ENCODE data around the gene WDR83.
A peak's percentile ranks its signal among the peaks of the same experiment; 100 is the strongest.
"Not testable (repeated sequence)": the region's sequence is repeated elsewhere in the genome, so short reads cannot be mapped to it uniquely, and the experiment has no call there.

The WDR83 gene

GRCh38 chr19:12687496-12688196 is 21.0 kb downstream of the WDR83 start, which contains the start of gene GNG14:
Gene GNG14, plus strand, starts transcription at chr19:12687998. Its CDS starts 51 bp downstream, at chr19:12688049.
- DNase-seq, result no peak

GRCh38 chr19:12689012-12689411 is 22.4 kb downstream of the WDR83 start:
- DNase-seq, result no peak

DNA sequence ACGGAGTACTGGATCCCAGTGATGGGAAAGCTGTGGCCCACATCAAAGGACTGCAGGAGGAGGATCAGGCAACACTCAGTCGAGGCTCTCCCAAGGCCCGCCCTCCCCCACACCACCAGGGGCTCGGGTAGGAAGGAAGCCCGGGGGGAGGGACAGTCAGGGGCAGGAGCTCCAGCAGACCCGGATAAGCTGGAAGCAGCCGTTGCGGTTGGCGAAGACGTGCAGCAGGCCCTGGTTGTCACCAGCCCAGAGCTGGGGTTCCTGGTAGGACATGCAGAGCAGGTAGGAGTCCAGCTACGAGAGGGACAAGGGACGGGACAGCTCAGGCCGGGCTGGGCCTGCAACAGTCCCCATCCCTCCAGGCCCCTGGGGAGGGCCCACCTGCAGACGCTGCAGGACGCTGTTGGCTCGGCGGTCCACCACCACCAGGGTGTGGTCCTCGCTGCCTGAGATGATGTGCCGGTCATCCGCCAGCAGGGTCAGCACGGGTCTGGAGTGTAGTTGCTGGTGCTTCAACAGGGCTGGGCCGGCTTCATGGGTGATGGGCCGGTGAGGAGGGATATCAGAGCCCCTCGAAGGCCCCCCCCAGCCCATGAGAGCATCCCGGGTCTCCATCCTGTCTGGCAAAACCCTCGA is 23.1 kb downstream of the WDR83 start:
- DNase-seq, result no peak

DNA sequence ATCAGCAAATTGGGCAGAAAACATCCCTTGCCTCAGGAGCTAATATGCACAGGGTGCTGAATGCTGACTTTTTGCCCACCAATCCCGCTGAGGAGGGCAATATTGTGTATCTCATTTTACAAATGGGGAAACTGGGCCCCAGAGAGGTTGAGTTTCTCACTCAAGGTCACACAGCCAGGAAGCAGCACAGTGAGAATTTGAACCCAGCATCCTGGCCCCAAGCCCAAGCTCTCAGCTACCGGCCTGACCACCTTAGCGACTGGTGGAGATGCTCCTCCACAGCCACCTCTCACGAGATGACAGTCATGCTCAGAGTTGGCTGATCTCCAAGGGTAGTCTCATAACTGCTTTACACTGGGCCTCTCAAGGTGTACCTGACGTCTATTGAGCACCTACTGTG is 26.4 kb downstream of the WDR83 start:
- no peak for DNase-seq

GRCh38 chr19:12694641-12695040 is 28.0 kb downstream of the WDR83 start:
- no peak for DNase-seq

DNA sequence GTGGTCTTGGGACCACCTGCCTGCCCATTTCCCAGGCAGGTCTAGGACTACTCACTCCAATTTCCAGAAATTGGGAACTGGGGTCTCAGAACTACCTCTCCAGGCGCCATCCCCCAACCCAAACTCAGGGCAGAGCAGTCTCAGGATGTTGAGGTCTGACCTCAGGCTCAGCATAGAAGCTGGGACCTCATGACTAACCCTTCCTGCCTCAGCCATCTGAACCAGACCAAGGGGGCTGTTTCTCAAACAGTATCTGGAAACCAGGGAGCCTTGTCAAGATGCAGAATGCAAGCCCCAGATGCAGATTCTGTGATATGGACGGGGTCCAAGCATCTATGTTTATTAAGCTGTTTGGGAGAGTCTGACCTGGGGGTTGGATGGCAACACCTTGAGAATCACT is 28.5 kb downstream of the WDR83 start:
- DNase-seq, result no peak

DNA sequence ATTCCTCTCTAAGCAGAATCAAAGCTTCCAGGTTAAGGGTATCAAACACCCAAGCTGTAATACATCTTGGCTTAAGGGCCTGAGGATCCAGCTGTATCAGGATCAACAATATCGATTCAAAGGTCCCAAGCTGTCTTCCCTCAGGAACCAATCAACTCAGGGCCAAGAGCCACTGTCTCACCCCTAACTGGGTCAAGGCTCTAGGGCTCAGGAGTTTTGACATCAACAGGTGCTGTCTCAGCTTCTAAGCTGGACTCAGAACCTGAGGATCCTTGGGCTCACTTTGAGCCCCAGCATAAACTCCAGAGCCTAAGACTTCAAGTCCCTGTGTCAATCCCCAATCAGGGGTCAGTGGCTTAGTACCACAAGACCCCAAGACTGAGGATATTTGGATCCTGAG is 28.9 kb downstream of the WDR83 start:
- DNase-seq, result no peak

DNA sequence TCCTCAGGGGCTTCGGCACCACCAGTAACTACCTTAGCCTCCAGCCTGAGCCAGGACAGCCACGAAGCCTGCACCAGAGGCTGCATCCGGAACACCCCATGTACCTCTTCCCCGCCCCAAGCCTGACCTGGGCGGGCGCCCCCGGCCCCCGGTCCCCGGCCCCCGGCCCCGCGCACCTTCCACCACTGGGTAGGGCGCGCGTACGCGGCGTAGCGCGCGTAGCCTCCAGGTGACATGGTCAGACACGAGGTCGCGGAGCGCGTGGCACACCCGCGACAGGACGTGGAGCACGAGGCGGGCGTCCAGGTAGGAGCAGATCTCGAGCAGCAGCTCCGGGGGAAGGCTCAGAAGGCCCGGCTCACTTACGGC is 29.4 kb downstream of the WDR83 start:
- DNase-seq, result no peak

GRCh38 chr19:12696366-12697335 is 30.0 kb downstream of the WDR83 start, which contains the start of gene FBXW9:
Gene FBXW9, minus strand, starts transcription at chr19:12696631. Its CDS starts 50 bp downstream, at chr19:12696581.
- peak; percentile 96 for DNase-seq

GRCh38 chr19:12697425-12697824 is 30.8 kb downstream of the WDR83 start:
- not testable (repeated sequence) for DNase-seq

DNA sequence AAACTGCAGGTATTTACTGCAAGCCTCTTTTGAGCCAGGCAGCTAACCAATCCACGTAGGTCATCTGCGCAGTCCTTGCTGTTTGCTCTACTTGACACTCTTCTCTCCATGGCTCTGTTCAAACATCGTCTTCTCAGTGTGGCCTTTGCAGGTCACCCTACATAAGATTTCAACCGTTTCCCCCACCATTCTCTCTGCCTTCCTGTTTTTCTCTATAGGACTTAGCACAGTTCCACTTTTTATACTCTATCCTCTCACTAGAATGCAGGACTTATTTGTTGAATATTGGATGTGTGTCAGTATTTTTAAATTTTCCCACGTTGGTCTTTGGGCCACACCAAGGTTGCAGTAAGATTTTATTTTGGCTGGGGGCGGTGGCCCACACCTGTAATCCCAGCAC is 31.5 kb downstream of the WDR83 start:
- DNase-seq, result no peak

GRCh38 chr19:12701596-12702282 is 35.1 kb downstream of the WDR83 start:
- DNase-seq, result no peak

DNA sequence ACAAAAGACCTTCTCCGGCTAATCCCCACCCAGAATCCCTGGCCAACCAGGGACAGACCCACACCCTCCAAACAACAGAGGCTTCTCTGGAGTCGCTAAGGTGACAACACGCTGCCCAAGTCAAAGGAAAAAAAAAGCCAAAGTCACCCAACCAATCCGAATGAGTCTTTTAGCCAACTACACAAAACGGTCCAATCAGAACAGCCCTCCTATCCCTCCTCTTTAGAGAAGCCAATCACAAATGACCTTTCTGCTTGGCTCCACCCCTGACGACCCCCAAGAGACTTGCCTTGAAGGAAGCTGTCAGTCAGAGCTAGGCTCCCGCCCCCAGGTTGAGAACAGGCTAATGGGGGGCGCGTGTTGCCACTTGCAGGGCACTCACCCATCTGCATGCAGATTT is 36.4 kb downstream of the WDR83 start:
- DNase-seq, result no peak

DNA sequence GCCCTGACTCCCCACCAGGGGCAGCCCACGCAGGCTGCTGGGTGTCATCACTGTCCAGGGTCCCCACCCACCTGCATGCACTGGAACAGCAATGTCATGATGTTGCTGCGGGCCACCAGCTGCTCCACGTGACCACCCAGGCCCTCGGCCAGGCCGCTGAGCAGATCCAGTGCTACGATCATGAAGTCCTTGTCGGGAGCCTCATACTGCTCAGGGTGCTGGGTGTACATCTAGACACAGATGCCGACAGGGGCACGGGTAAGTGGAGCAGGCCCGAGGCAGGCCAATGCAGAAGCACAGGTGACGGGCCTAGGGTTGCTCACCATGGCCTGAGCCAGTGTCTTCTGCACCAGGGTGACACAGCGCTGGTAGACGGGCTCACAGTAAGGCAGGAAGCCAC is 38.6 kb downstream of the WDR83 start:
- DNase-seq, result no peak

DNA sequence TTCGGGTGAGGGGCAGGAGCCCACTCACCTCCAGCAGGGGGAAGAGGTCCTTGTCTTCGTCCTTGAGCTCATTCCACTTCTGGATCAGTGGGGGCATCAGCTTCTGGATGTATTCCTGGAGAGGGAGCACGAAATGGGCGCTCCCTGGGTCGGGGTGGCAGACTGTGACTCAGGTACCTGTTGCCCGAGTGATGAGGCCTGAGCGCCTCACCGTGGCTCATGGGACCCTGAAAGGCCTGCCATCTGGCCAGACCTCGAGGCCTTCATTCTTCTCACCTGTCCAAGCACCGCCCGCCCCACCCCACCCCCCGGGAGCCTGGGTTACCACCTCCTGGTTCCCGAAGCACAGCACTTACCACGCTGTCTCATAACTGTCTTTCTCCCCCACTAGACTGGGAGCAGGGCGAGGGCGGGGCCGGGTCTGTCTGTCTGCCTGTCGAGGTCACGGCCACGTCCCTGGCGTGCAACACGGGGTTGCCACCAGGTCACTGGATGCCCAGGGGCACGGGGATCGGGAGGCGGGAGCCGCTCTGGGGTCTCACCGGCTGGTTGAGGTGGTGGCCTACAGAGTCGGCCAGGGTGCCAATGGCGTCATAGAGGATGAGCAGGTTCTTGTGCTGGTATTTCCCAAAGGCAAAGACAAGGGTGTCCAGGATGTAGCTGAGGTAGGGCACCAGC is 39.2 kb downstream of the WDR83 start:
- no peak for DNase-seq

DNA sequence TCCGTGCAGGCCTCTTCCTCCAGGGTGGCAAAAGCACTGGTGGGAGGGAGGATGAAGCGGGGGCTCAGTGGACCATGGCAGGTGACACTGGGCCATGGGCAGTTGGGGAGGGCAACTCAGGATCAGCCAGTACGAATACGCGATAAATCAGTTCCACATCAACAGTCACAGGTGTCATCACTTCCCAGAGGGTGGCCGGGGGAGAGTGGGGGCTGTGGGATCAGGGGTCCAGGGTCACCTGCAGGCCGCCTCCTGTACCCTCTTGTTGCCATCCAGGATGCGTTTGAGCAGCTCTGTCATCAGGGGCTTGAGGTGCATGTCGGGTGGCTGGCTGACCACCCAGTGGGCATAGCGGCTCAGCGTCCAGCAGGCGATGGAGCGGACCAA is 39.7 kb downstream of the WDR83 start:
- DNase-seq, result no peak

- no peak for DNase-seq
Observed at GRCh38 chr19:12708641-12709040, 42.0 kb downstream of the WDR83 start.

DNA sequence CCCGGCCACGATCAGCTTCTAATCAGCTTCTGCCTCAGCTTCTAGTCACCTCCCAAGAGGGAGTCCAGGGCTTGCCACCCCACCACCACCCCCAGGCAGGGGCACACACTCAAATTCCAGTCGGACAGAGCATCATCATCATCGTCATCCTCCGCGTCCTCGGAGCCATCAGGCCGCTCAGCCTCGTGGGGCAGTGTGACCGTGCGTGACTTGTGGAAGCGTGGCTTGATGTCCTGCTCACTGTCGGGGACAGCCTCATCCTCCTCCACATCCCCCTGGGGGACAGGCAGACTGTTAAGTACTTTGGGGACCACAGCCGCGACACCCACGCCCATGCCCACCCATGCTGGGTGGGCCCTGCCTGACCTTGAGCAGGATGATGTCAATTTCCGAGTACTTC is 44.6 kb downstream of the WDR83 start:
- DNase-seq, result no peak

- not testable (repeated sequence) for DNase-seq
Observed at GRCh38 chr19:12712077-12712476, 45.5 kb downstream of the WDR83 start.

DNA sequence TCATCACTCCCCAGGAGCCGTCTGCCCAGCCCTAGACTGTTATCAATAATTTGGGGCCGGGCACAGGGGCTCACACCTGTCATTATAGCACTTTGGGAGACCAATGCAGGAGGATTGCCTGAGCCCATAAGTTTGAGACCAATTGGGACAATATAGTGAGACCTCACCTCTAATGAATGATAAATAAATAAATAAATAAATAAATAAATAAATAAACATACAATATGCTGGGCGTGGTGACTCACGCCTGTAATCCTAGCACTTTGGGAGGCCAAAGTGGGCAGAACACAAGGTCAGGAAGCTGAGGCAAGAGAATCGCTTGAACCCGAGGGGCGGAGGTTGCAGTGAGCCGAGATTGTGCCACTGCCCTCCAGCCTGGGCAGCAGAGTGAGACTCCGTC is 46.7 kb downstream of the WDR83 start:
- not testable (repeated sequence) for DNase-seq

- no peak for DNase-seq
Observed at GRCh38 chr19:12715102-12715501, 48.5 kb downstream of the WDR83 start.

- DNase-seq, result no peak
Observed at GRCh38 chr19:12715929-12716328, 49.3 kb downstream of the WDR83 start.
